Measurements from ENCODE around the gene AGAP1.

The AGAP1 gene

DNA sequence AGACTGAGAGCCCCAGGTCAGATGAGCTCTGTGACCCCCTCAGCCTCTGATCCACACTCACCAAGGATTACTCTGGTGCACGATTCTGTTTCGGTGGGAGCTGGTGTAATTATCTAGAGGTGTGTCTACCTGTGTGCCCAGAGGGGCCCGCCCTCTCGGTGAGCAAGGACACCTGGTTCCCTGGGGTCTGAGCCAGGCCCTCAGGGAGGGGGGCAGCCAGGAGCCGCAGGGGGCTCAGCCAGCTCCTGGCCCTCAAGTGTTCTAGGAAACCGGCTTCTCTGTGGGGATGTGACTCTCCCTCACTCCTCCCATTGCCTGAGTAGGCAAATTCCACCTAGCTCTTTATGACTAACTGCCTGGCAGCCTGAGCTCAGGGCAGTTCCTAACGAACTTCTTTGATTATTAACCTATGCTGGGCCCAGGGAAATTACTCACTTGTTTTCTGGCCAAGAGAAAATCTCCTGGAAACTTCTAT, 17.4 kb downstream of the AGAP1 start:
- DNase-seq = no peak

DNA sequence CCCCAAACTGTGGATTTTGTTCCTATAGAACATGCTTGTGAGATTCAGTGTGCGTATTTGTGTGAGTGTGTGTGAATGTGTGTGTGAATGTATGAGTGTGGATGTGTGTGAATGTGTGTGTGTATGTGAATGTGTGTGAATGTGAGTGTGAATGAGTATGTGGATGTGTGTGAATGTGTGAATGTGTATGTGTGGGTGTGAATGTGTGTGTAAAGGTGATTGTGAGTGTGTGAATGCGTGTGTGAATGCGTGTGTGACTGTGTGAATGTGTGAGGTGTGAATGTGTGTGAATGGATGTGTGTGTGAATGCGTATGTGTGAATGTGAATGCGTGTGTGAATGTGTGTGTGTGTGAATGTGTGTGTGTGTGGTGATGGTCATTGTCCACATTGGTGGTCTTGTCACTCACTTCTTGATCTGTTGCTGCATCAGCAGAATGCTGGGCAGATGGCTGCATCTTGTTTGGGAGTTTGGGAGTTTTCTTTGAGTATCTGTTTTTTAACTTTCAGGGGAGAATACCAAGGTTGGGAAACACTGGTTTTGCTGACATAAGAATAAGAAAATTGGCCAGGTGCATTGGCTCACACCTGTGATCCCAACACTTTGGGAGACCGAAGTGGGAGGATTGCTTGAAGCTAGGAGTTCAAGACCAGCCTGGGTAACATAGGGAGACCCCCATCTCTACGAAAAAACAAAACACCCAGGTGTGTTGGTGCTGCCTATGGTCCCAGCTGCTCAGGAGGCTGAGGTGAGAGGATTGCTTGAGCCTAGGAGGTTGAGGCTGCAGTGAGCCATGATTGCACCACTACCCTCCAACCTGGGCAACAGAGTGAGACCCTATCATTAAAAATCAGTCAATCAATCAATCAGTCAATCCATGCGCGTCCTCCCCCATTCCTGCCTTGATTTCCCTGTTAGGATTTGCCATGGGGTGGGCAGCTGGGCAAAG, 18.2 kb downstream of the AGAP1 start:
- DNase-seq = no peak

GRCh38 chr2:235512699-235513053, 18.8 kb downstream of the AGAP1 start:
- no peak for DNase-seq

GRCh38 chr2:235513984-235514626, 20.3 kb downstream of the AGAP1 start:
- no peak for DNase-seq

DNA sequence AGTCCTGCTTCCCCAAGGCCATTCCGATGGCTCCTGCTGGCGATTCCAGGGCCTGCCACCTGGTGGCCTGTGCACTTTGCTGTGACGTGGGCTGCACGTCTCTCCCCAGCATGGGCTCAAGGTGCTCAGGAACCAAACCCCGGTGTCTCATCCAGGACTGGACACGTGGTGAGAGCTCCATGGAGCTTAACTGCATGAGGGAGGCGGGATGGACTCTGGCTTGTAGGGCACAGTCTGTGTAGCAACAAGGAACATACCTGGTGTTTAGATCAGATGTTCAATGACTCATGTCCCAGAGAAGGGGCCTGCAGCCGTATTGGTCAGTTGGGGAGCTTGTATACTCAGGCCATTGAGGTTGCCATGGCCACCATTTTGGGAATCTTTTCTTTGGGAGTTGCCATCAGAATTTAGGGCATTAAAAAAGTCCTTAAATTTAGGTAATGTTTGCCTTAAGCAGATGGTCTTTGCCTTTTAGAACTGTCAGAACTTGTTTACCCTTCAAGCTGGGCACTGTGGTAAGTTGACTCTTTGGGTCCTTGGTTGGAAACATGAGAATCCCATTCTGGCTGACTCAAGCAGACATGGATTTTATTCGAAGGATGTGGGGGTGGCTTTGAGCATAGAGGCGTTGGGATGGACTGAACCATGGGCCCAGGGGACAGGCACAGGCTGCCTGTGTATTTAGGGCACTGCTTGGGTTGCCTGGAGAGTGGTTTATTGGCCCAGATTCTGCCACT, 21.0 kb downstream of the AGAP1 start:
- DNase-seq = no peak

- no peak for DNase-seq
Measured at GRCh38 chr2:235515364-235515742, 21.5 kb downstream of the AGAP1 start.

DNA sequence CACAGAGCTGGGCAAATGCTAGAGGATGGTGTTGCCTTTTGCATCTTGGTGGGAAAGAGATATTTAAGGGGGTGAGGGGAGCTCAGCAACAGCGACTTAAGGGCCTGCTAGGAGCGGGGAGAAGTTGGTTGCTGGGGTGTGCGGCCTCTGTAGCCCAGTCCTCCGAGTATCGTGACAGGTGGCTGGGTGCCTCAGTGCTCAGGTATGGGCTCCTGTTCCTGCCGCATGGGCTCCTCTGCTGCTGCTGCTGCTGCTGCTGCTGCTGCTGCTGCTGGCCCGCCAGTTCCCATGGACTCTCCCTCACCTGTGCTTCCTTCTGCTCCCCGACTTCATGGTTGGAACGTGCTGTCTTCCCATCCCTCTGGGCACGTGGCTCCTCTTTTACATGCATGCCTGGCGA, 22.0 kb downstream of the AGAP1 start:
- DNase-seq = no peak

DNA sequence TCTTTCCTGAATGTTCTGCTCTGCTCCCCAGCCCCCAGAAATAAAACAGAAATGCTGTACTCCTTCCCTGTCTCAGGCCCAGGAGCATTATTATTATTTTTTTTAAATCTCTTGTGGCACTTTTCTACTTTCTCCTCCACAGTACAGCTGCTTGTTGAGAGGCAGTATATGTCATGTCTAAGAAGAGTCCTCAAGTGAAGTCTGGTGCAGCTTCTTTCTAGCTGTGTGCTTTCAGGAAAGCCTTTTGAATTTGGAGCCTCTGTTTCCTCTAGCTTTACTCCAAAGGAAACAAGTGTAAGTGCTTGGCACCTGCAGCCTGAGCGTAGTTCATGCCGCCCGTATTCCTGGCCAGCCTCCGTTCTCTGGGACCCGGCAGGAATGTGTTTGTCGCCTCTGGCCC, 22.4 kb downstream of the AGAP1 start:
- DNase-seq = no peak

DNA sequence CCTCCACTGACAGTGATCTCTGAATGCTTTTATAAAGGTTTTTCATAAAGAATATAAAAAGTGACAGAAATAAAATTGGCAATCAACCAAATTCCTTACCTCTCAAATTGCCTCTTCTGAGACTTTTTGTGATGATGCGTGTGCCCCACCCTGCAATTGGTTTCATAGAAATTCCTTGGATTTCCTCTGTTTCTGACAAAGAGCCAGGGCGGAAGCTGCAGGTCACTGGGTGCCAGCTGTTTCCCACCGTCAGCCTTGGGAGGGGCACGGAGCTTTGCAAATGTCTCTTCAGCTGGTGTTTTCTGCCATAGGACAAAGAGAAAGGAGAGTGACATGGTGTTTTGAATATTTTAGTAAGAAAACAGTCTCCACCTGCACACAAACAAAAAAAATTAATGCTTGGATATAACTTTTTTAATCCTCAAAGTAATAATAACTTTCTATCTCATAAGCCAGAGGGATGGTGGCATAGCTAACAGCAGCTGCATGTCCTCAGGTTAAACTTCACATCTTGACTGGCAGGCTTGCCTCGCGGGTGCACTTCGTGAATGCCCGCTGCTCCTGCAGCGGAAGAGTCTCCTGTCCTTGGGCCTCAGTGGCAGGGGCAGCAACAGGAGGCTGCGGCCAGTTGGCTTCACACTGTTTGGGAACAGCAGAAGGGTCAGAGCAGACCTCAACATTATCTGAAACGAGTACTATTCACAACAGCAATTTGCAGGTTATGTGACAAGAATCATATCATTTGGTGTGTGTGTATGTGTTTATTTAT, 24.7 kb downstream of the AGAP1 start:
- no peak for DNase-seq

GRCh38 chr2:235520787-235521186, 26.9 kb downstream of the AGAP1 start:
- no peak for DNase-seq

GRCh38 chr2:235521844-235522243, 28.0 kb downstream of the AGAP1 start:
- DNase-seq = peak; percentile 11

DNA sequence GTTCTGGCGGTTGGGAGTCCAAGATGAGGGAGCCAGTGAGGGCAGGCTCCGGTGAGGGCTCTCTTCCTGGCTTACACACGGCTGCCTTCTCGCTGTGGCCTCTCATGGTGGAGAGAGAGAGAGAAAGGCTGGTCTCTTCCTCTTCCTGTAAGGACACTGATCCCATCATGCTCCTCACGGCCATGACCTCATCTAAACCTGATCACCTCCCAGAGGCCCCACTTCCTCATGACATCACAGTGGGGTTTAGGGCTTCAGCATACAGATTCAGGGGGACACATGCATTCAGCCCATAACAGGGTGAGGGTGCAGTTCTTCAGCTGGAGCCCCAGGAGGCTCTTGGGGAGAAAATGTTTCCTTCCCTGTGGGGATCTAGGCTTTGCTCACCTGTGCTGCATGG, 29.2 kb downstream of the AGAP1 start:
- no peak for DNase-seq

- no peak for DNase-seq
Measured at GRCh38 chr2:235523486-235524150, 29.8 kb downstream of the AGAP1 start.

DNA sequence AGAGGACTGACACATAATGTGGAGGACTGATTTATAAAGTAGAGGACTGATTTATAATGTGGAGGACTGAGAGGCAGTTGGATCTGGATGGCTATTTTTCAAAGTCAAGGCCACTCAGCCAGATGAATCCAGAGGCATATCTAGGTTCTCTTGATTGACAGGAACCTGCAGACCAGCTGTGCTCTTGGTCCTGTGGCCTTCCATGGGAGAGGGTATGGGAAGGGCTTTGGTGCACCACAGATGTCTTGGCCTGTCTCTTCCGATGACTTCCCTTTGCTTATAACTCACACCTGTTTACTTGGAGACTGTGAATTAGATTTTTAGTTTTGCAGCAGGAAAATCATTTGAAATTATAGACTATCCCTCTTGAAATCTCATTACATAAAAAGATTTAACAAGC, 32.3 kb downstream of the AGAP1 start:
- no peak for DNase-seq

- no peak for DNase-seq
Measured at GRCh38 chr2:235527806-235528469, 34.1 kb downstream of the AGAP1 start.

DNA sequence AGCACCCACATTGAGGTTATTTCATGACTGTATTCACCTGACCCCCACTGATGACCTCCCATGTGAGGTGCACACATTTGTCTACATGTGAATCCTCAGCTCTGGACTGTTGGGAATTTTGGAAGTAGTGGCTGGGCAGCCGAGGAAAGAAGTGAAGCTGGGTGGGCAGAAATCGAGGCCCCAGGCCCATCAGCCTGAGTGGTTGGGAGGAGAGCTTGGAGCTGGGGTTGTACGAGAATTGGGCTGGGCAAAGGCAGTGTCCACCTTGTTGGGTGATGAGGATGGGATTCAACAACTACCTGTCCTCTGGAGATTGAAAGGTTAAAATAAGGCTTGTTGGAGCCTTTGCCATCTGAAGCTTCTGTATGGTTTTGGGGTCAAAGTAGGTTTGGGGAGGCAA, 35.8 kb downstream of the AGAP1 start:
- no peak for DNase-seq

GRCh38 chr2:235530735-235531134, 36.9 kb downstream of the AGAP1 start:
- no peak for DNase-seq

DNA sequence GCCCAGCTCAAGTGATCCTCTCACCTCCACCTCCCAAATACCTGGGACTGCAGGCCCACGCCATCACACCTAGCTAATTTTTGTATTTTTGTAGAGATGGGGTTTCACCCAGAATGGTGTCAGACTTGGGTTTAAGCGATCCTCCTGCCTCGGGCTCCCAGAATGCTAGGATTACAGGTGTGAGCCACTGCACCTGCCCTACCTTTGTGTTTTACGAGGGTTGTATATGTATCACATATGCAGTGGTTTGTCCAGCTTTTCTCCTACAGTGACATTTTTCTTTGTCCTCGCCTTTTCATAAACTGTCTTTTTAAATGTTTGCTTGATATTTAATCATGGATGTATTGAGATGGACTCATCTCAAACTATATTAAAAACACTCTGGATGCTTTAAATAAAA, 38.5 kb downstream of the AGAP1 start:
- DNase-seq = no peak

- DNase-seq = no peak
Measured at GRCh38 chr2:235533198-235533597, 39.4 kb downstream of the AGAP1 start.

DNA sequence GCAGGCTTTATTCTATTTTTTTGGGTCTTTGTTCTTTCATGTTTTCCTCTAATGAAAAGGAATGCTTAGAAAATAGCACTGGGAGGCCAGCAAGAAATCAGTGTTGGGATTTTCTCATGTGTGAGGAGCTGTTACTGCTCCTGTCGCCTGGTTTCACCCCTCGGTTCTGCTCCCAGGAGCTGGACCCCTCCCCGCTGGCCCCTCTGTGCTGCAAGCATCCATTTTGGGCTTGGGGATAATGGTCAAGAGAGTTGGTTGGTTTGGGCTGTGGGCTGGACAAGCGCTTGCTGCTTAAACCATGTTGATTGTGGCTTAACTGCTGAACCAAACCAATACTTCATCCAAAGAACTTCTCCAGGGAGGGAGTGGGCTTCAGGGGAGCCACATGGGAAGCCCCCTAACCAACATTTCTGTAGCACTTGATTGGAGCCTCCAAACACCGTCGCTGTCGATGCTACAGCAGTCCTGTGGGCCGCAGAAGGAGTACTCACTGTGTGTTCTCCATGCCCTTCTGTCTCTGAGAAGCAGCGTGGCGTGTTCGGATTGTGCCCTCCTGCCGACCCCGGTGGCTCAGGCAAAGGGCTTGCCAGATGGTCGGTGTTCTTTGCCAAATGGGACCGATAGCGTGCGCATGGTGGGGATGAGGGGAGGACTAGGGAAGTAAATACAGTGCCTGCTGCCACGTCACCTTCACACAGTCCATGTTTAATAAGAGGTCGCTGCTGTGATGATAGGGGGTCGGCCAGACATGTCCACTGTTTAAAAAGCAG, 40.0 kb downstream of the AGAP1 start:
- no peak for DNase-seq

Data from NCI-H2227 treated with DMSO at 0.1 percent for 48 hours (cell line).